HEK293T (cell line): ENCODE measurements around the gene NTN3.

ENCODE experiments used
- CTCF ChIA-PET: fragments of 350-600 bp; formaldehyde crosslinking; extraction: SDS; loops from one replicate; lab custom pipeline; 2021; ENCODE audit warnings: antibody characterized with exemption, inconsistent platforms; lab: Yijun Ruan, JAX
- POLR2A ChIA-PET: fragments of 350-600 bp; formaldehyde crosslinking; extraction: SDS; loops from one replicate; lab custom pipeline; 2020; ENCODE audit warnings: antibody characterized with exemption, inconsistent platforms; lab: Yijun Ruan, JAX
- DNase-seq: peaks from one replicate; pipeline ENCODE4 v3.0.0; 2012; ENCODE audit warnings: mixed read lengths; ENCODE audit errors: extremely low spot score
- ARNT ChIP-seq: fragments of 450-650 bp; IDR thresholded peaks from 2 replicates; pipeline ENCODE4 v1.6.1; 2017; ENCODE audit warnings: mild to moderate bottlenecking
- BHLHE40 ChIP-seq: fragments of 450-650 bp; IDR thresholded peaks from 2 replicates; pipeline ENCODE4 v1.6.1; 2016; ENCODE audit warnings: mild to moderate bottlenecking, moderate library complexity, borderline replicate concordance
- CTBP1 ChIP-seq: fragments of 450-650 bp; IDR thresholded peaks from 2 replicates; pipeline ENCODE4 v1.6.1; 2016; ENCODE audit warnings: borderline replicate concordance
- ELF4 ChIP-seq: fragments of 450-650 bp; IDR thresholded peaks from 2 replicates; pipeline ENCODE4 v1.6.1; 2017; ENCODE audit warnings: antibody characterized with exemption
- FOXA1 ChIP-seq: fragments of 450-650 bp; IDR thresholded peaks from 2 replicates; pipeline ENCODE4 v1.6.1; 2016; ENCODE audit warnings: mild to moderate bottlenecking
- FOXK2 ChIP-seq: fragments of 450-650 bp; IDR thresholded peaks from 2 replicates; pipeline ENCODE4 v1.6.1; 2016; ENCODE audit warnings: mild to moderate bottlenecking
- FOXM1 ChIP-seq: fragments of 450-650 bp; IDR thresholded peaks from 2 replicates; pipeline ENCODE4 v1.6.1; 2017; ENCODE audit warnings: mild to moderate bottlenecking, borderline replicate concordance
- HDGF ChIP-seq: fragments of 450-650 bp; IDR thresholded peaks from 2 replicates; pipeline ENCODE4 v1.6.1; 2017; ENCODE audit warnings: antibody characterized with exemption, borderline replicate concordance
- L3MBTL2 ChIP-seq: fragments of 450-650 bp; conservative IDR thresholded peaks from 2 replicates; pipeline ENCODE4 v1.6.1; 2016; ENCODE audit warnings: mild to moderate bottlenecking
- LEF1 ChIP-seq: fragments of 450-650 bp; IDR thresholded peaks from 2 replicates; pipeline ENCODE4 v1.6.1; 2017; ENCODE audit warnings: mild to moderate bottlenecking, borderline replicate concordance
- NFRKB ChIP-seq: fragments of 450-650 bp; IDR thresholded peaks from 2 replicates; pipeline ENCODE4 v1.6.1; 2016; ENCODE audit warnings: mild to moderate bottlenecking, moderate library complexity
- SP1 ChIP-seq: fragments of 450-650 bp; IDR thresholded peaks from 2 replicates; pipeline ENCODE4 v1.6.1; 2017
- SUZ12 ChIP-seq: fragments of 450-650 bp; IDR thresholded peaks from 2 replicates; pipeline ENCODE4 v1.6.1; 2016; ENCODE audit warnings: mild to moderate bottlenecking
- TARDBP ChIP-seq: fragments of 450-650 bp; IDR thresholded peaks from 2 replicates; pipeline ENCODE4 v1.6.1; 2016
- ZNF384 ChIP-seq: fragments of 450-650 bp; IDR thresholded peaks from 2 replicates; pipeline ENCODE4 v1.6.1; 2016
- TF ChIP-seq, protein P1 (sequence below): fragments of 450-650 bp; IDR thresholded peaks from 2 replicates; pipeline ENCODE4 v1.6.1; 2016

Gene NTN3

GRCh38 chr16:2471016-2471652 lies at the start of gene NTN3:
TSS of gene NTN3 (plus strand) at chr16:2471297. CDS start at chr16:2471702, 405 bp downstream.
- DNase-seq: peak; percentile 38

DNA sequence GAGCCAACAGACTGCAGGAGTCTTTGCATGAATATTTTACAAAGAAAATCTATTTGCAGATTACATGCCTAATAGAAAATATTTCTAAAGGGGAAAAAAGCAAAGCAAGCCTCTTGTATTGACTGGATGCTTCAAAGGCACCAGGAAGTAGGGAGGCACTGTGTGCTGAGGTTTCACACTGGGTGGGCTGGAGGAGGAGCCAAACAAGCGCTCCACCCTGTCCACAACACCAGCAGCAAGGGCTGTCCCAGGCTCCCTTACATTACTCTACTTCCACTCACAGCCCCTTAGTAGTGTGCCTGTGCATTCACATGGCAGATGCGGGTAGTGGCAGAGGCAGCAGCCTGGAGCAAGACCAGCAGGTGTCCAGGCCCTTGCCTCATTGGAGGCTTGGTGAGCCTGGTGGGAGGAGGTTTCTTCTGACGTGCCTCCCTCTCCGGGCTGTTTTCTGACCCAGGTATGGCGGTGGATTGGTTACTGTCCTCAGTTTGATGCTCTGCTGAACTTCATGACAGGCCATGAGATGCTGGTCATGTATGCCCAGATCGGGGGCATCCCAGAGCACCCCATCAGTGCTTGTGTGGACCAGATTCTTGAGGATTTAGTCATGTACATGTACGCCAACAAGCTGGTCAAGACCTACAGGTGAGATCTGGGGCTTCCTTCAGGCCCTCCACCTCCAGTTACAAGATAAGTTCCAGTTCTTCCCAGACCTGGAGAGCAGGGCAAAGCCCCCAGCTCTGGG lies 48.8 kb upstream of the NTN3 start:
- TF ChIP-seq CTBP1 (no peak), L3MBTL2 (no peak), LEF1 (no peak), FOXM1 (no peak), BHLHE40 (no peak), ARNT (no peak), FOXA1 (no peak), HDGF (no peak), ZNF384 (no peak), FOXK2 (no peak), SP1 (no peak), NFRKB (no peak), ELF4 (no peak), SUZ12 (no peak), TARDBP (no peak)
- TF ChIP-seq, protein P1, sequence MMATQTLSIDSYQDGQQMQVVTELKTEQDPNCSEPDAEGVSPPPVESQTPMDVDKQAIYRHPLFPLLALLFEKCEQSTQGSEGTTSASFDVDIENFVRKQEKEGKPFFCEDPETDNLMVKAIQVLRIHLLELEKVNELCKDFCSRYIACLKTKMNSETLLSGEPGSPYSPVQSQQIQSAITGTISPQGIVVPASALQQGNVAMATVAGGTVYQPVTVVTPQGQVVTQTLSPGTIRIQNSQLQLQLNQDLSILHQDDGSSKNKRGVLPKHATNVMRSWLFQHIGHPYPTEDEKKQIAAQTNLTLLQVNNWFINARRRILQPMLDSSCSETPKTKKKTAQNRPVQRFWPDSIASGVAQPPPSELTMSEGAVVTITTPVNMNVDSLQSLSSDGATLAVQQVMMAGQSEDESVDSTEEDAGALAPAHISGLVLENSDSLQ: no peak
- ChIA-PET POLR2A (no interaction called here), CTCF (interaction anchor here (0.9 kb wide), 1 partner anchor 12 kb away, joined by 3 read pairs; no protein-coding TSS in a partner anchor)
- no peak for DNase-seq

More at GRCh38 chr16:2471016-2471652, at the start of gene NTN3:
- TF ChIP-seq BHLHE40: no peak
- no peak for TF ChIP-seq CTBP1
- TF ChIP-seq SUZ12: no peak
- no peak for TF ChIP-seq HDGF
- TF ChIP-seq SP1: no peak
- no peak for TF ChIP-seq LEF1
- no peak for TF ChIP-seq FOXA1
- no peak for TF ChIP-seq NFRKB
- TF ChIP-seq L3MBTL2: no peak
- no peak for TF ChIP-seq FOXK2
- TF ChIP-seq, protein P1: no peak
- no peak for TF ChIP-seq FOXM1
- no peak for TF ChIP-seq ARNT
- no peak for TF ChIP-seq ELF4
- CTCF ChIA-PET: no interaction called here
- POLR2A ChIA-PET: interaction anchor here (0.7 to 4.6 kb wide), 4 partner anchors 10 to 316 kb away, joined by 3 to 70 read pairs (median 3); partner anchors contain the start of genes TEDC2 and TRAF7

DNA sequence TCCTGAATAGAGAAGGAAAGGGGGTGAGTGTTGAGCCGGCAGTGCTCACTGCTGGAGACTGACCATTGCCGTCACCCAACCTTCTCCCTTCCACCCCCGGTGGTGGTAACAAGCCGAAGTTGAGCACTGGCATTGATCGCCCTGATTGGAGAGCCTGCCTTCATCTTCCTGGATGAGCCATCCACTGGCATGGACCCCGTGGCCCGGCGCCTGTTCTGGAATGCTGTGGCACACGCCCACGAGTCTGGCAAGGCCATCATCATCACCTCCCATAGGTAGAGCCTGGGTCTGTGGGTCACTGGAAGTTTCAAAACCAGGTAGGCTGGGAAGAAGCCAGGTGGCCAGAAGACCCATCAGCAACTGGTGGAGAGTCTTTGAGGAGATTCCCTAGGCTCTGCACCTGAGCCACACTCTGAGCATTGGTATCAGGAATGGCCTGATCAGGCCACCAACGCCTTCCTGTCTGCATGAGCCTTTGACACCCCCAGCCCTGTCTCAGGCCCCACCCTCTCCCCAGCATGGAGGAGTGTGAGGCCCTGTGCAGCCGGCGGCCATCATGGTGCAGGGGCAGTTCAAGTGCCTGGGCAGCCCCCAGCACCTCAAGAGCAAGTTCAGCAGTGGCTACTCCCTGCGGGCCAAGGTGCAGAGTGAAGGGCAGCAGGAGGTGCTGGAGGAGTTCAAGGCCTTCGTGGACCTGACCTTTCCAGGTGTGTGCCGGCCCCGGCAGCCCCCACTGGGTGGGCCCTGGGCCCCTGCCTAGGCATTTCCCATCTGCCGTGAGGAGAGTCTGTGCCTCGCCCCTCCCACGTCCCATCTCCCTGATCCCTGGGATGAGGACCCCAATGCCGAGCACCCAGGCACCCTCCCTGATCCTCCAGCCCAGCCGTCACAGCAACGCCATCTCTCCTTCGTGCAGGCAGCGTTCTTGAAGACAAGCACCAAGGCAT lies 46.8 kb upstream of the NTN3 start:
- TF ChIP-seq, protein P1: no peak
- TF ChIP-seq ZNF384: no peak
- no peak for TF ChIP-seq BHLHE40
- TF ChIP-seq ELF4: no peak
- TF ChIP-seq FOXM1: no peak
- no peak for TF ChIP-seq LEF1
- no peak for TF ChIP-seq TARDBP
- TF ChIP-seq NFRKB: no peak
- no peak for TF ChIP-seq HDGF
- TF ChIP-seq SP1: no peak
- TF ChIP-seq CTBP1: no peak
- ChIA-PET POLR2A (no interaction called here), CTCF (no interaction called here)
- no peak for DNase-seq

- TF ChIP-seq FOXA1 (no peak), TARDBP (no peak), FOXM1 (no peak), CTBP1 (no peak), HDGF (no peak), NFRKB (no peak), ARNT (no peak), ZNF384 (no peak), LEF1 (no peak)
- ChIA-PET CTCF (interaction anchor here (1.1 kb wide), 1 partner anchor 11 kb away, joined by 3 read pairs; no protein-coding TSS in a partner anchor), POLR2A (no interaction called here)
- no peak for DNase-seq
These were observed 46.0 kb upstream of the NTN3 start for GRCh38 chr16:2425008-2425518.
